ENCODE measurements around the gene EXOC6. TPM values are rescaled to one million over a fixed set of nuclear protein-coding genes. Genes with fewer than 3 reads are reported as not detected.
A peak's percentile ranks its signal among the peaks of the same experiment; 100 is the strongest.

The EXOC6 gene
- total RNA-seq, 1 experiment from 2014 or later, result 17.0 TPM

DNA sequence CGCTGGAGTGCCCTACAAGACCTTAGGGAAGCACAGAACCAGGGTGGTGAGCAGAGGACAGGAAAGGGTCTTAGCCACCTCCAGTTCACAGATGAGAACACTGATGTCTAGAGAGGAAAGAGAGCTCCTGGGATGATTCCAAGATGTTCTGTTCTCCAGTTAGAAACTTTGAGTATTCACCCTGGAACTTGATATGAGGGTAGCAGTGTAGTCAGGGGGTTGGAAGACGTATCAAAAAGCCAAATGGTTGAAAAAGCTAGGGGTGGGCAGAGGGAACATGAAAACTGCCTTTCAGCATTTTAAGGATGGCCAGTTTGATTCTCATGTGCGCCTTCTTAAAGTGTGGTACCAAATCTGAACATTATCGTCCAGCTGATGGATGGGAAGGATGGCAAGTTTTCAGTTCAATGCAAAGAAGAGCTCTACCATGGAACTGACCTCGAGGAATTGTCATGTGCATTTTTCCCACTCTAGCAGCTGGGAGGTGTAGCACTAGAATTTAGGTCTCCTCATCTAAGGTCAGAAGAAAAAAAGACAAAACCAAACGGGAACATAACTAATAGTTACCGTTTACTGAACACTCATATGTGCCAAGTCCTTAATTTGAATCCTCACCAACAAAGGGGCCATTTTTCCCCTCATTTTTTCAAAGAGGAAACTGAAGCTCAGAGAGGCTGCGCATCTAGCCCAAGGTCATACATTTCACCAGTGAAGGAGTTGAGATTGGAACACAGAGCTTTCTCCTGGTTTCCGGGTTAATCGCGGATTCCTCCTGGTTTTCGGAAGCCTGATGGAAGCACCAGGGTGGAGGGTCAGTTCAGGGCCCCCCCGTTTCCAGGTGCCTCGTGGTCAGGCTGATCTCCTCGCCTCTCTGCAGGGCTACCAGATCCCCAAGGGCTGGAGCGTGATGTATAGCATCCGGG is 219.4 kb downstream of the EXOC6 start:
- CTCF ChIA-PET, result interaction anchor here (0.5 kb wide), 2 partner anchors 194 to 234 kb away, joined by 3 to 6 read pairs; no protein-coding TSS in a partner anchor
- no peak for DNase-seq (ENCODE audit: low read depth, low spot score)
- in situ Hi-C loops (cut with HindIII; ENCODE audit: low pct_unique_long_range_greater_than_20kb, low sequenced_read_pairs), result no loop called here
- no peaks in the 10 kb centered on the region for H3K9me3 ChIP-seq (ENCODE audit: control insufficient read depth, insufficient read depth, low read depth, low read length)
- no peak for TF ChIP-seq TCF7L2 (IDR thresholded peaks at IDR 0.05; ENCODE audit: low read depth, low read length)
- TF ChIP-seq, protein P1, sequence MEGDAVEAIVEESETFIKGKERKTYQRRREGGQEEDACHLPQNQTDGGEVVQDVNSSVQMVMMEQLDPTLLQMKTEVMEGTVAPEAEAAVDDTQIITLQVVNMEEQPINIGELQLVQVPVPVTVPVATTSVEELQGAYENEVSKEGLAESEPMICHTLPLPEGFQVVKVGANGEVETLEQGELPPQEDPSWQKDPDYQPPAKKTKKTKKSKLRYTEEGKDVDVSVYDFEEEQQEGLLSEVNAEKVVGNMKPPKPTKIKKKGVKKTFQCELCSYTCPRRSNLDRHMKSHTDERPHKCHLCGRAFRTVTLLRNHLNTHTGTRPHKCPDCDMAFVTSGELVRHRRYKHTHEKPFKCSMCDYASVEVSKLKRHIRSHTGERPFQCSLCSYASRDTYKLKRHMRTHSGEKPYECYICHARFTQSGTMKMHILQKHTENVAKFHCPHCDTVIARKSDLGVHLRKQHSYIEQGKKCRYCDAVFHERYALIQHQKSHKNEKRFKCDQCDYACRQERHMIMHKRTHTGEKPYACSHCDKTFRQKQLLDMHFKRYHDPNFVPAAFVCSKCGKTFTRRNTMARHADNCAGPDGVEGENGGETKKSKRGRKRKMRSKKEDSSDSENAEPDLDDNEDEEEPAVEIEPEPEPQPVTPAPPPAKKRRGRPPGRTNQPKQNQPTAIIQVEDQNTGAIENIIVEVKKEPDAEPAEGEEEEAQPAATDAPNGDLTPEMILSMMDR (IDR thresholded peaks at IDR 0.05), result no peak
- TF ChIP-seq, protein P2, sequence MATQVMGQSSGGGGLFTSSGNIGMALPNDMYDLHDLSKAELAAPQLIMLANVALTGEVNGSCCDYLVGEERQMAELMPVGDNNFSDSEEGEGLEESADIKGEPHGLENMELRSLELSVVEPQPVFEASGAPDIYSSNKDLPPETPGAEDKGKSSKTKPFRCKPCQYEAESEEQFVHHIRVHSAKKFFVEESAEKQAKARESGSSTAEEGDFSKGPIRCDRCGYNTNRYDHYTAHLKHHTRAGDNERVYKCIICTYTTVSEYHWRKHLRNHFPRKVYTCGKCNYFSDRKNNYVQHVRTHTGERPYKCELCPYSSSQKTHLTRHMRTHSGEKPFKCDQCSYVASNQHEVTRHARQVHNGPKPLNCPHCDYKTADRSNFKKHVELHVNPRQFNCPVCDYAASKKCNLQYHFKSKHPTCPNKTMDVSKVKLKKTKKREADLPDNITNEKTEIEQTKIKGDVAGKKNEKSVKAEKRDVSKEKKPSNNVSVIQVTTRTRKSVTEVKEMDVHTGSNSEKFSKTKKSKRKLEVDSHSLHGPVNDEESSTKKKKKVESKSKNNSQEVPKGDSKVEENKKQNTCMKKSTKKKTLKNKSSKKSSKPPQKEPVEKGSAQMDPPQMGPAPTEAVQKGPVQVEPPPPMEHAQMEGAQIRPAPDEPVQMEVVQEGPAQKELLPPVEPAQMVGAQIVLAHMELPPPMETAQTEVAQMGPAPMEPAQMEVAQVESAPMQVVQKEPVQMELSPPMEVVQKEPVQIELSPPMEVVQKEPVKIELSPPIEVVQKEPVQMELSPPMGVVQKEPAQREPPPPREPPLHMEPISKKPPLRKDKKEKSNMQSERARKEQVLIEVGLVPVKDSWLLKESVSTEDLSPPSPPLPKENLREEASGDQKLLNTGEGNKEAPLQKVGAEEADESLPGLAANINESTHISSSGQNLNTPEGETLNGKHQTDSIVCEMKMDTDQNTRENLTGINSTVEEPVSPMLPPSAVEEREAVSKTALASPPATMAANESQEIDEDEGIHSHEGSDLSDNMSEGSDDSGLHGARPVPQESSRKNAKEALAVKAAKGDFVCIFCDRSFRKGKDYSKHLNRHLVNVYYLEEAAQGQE (IDR thresholded peaks at IDR 0.05; ENCODE audit: insufficient read depth in 1 of 2, low read depth in 2 of 2, low read length in 1 of 2), result no peak
- TF ChIP-seq SIN3A (IDR thresholded peaks at IDR 0.05; ENCODE audit: borderline replicate concordance, insufficient read depth, low read depth, low read length), result no peak
- no peak for TF ChIP-seq POLR2AphosphoS5 (IDR thresholded peaks at IDR 0.05; ENCODE audit: low read depth, low read length)
- no peak overlapping the region for H3K27ac ChIP-seq (ENCODE audit: low read length)
- H3K4me1 ChIP-seq (ENCODE audit: control insufficient read depth, insufficient read depth, low read length), result peaks cover 14% of the 10 kb centered on the region
- no peak for ATAC-seq
- H3K27me3 ChIP-seq (ENCODE audit: control insufficient read depth, insufficient read depth, low read length), result peaks cover 29% of the 10 kb centered on the region
- H3K36me3 ChIP-seq (ENCODE audit: control insufficient read depth, insufficient read depth, low read length), result no peaks in the 10 kb centered on the region
- no peak overlapping the region for H3K4me3 ChIP-seq (ENCODE audit: low read depth in 2 of 2, low read length in 2 of 2)
- intact Hi-C loops (cut with micrococcal nuclease; ENCODE audit: unreplicated experiment), result no loop called here
- BruUV-seq (replicated peaks), result no TSS peak
- POLR2A ChIA-PET, result interaction anchor here (0.6 kb wide), 1 partner anchor 56 kb away, joined by 3 read pairs; no protein-coding TSS in a partner anchor

DNA sequence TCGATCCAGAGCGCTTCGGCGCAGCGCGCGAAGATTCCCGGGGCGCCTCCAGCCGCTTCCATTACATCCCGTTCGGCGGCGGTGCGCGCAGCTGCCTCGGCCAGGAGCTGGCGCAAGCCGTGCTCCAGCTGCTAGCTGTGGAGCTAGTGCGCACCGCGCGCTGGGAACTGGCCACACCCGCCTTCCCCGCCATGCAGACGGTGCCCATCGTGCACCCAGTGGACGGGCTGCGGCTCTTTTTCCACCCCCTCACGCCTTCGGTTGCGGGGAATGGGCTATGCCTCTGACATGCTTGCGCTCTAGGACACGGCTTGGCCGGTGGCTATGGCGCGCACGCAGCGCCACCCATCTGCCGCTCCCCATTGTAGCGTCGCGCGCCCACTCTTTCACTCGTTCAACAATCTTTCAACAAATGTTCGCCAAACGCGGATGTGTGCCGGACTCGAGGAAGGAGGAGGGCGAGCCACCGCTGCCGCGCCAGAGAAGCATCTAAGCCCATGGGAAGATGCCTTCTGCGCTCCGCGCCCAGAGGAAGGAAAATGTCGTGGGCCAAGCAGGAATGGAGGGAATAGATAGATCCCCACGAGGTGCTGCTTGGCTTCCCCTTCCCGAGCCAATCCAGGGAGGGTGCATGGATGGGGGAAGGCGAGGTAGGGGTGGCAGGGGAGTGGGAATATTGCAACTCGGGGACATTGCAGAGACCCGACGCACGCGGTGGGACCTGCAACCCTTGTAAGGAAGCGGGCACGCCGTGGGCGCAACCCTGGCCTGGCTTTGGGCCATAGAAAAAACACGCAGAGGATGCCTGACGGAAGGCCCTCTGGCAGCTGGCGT is 220.3 kb downstream of the EXOC6 start:
- TF ChIP-seq, protein P1 (IDR thresholded peaks at IDR 0.05), result peak; percentile 27; the same call in 1 of the 2 replicates
- TF ChIP-seq SIN3A (IDR thresholded peaks at IDR 0.05; ENCODE audit: borderline replicate concordance, insufficient read depth, low read depth, low read length), result no peak
- Histone ChIP-seq H3K9me3 (ENCODE audit: control insufficient read depth, insufficient read depth, low read depth, low read length) (no peaks in the 10 kb centered on the region), H3K4me3 (ENCODE audit: low read depth in 2 of 2, low read length in 2 of 2) (no peak overlapping the region), H3K4me1 (ENCODE audit: control insufficient read depth, insufficient read depth, low read length) (peaks cover 18% of the 10 kb centered on the region), H3K27me3 (ENCODE audit: control insufficient read depth, insufficient read depth, low read length) (peaks cover 35% of the 10 kb centered on the region), H3K27ac (ENCODE audit: low read length) (no peak overlapping the region), H3K36me3 (ENCODE audit: control insufficient read depth, insufficient read depth, low read length) (no peaks in the 10 kb centered on the region)
- BruUV-seq (replicated peaks), result no TSS peak
- ChIA-PET POLR2A (no interaction called here), CTCF (no interaction called here)
- intact Hi-C loops (cut with micrococcal nuclease; ENCODE audit: unreplicated experiment) (no loop called here), in situ Hi-C loops (cut with HindIII; ENCODE audit: low pct_unique_long_range_greater_than_20kb, low sequenced_read_pairs) (no loop called here)
- no peak for DNase-seq (ENCODE audit: low read depth, low spot score)
- no peak for ATAC-seq
